ENCODE data around the gene IAH1.

The IAH1 gene

DNA sequence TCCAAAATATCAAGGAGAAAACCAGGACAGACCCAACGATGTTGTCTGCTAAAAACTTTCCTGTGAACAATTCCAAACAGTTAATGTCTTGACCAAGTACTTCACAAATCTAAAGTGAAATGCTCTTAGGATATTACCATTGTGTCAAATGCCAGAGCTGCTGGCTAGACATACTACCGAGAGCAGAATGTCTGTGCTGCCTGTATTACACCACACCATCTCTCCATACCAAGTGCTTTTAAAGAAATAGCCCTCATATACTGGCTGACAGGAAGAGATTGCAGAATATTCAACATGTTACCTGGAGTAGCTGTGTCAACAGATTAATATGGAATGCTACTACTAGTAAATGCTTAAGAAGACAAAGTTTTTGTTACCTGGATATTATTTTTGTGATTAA lies 18.6 kb downstream of the IAH1 start:
- H3K36me3 ChIP-seq (ENCODE audit: low read length): peaks cover 56% of the 10 kb centered on the region
- no peak for TF ChIP-seq CTCF (IDR thresholded peaks at IDR 0.05; ENCODE audit: insufficient read depth, low read length, poor library complexity, severe bottlenecking)
- TF ChIP-seq EZH2phosphoT487 (conservative IDR thresholded peaks at IDR 0.05; ENCODE audit: low read length): no peak
- no peaks in the 10 kb centered on the region for H4K20me1 ChIP-seq (ENCODE audit: low read depth, low read length)

DNA sequence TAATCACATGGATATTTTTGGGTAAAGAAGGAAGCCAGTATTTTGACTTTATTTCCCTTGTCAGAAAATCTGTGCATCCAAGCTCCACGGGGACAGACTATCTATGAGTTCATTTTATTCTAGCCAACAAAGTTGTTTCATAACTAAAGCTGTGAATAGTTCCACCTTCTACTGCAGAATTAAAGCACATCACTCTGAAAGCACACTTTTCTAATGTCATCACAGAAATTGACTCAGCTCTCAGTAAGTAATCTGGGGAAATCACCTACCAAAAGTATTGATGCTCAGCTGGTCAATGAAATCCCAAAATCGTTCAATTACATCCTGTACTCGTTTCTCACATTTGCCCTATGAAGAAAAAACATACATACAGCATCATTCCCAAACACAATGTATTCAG lies 19.1 kb downstream of the IAH1 start:
- Histone ChIP-seq H3K36me3 (ENCODE audit: low read length) (peaks cover 51% of the 10 kb centered on the region), H4K20me1 (ENCODE audit: low read depth, low read length) (no peaks in the 10 kb centered on the region), H3K27ac (ENCODE audit: low read depth, low read length) (no peak overlapping the region), H3F3A (ENCODE audit: insufficient read depth) (peaks cover 7% of the 10 kb centered on the region; the same call in 1 of the 2 replicates), H3K9me3 (ENCODE audit: insufficient read depth, low read length) (no peaks in the 10 kb centered on the region), H3K4me3 (ENCODE audit: insufficient read depth, low read length, poor library complexity, severe bottlenecking) (no peak overlapping the region), H3K9me2 (replicated peaks; ENCODE audit: insufficient read depth, low read length) (no peaks in the 10 kb centered on the region), H3K27me3 (ENCODE audit: low read length) (no peaks in the 10 kb centered on the region), H3K79me2 (ENCODE audit: insufficient read depth, low read length) (no peaks in the 10 kb centered on the region), H2AFZ (ENCODE audit: low read depth, low read length, severe bottlenecking) (no peak overlapping the region), H3K4me2 (ENCODE audit: low read depth, low read length, poor library complexity, severe bottlenecking) (no peak overlapping the region), H3K9ac (ENCODE audit: low read length) (no peak overlapping the region)
- TF ChIP-seq EZH2phosphoT487 (conservative IDR thresholded peaks at IDR 0.05; ENCODE audit: low read length) (no peak), CTCF (IDR thresholded peaks at IDR 0.05; ENCODE audit: insufficient read depth, low read length, poor library complexity, severe bottlenecking) (no peak)

More for the DNA sequence above, 18.6 kb downstream of the IAH1 start:
- no peak overlapping the region for H2AFZ ChIP-seq (ENCODE audit: low read depth, low read length, severe bottlenecking)
- H3K4me3 ChIP-seq (ENCODE audit: insufficient read depth, low read length, poor library complexity, severe bottlenecking): no peak overlapping the region
- H3K9me3 ChIP-seq (ENCODE audit: insufficient read depth, low read length): no peaks in the 10 kb centered on the region
- no peaks in the 10 kb centered on the region for H3K9me2 ChIP-seq (replicated peaks; ENCODE audit: insufficient read depth, low read length)
- H3K79me2 ChIP-seq (ENCODE audit: insufficient read depth, low read length): no peaks in the 10 kb centered on the region
- H3K9ac ChIP-seq (ENCODE audit: low read length): no peak overlapping the region
- H3K4me2 ChIP-seq (ENCODE audit: low read depth, low read length, poor library complexity, severe bottlenecking): no peak overlapping the region
- H3K27me3 ChIP-seq (ENCODE audit: low read length): no peaks in the 10 kb centered on the region
- H3F3A ChIP-seq (ENCODE audit: insufficient read depth): peaks cover 7% of the 10 kb centered on the region; the same call in 1 of the 2 replicates
- no peak overlapping the region for H3K27ac ChIP-seq (ENCODE audit: low read depth, low read length)

DNA sequence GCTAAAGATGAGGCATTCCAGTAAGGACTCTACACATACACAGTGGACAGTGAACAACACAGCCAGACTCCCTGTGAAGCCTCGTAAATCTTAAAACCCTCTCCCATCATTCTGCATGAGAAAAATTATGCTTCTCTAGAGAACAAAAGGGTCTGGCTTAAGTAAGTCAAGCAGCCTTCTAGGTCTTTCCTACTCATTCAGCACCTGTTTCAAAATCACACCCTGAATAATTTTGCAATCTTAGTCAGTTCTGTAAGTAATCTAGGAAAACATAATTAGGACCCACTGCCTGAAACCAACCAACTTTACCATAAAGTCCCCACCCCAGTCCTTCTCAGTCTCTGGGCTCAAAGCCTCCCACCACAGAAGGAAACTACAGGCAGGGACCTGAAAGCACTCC lies 19.7 kb downstream of the IAH1 start:
- TF ChIP-seq CTCF (IDR thresholded peaks at IDR 0.05; ENCODE audit: insufficient read depth, low read length, poor library complexity, severe bottlenecking): no peak
- TF ChIP-seq EZH2phosphoT487 (conservative IDR thresholded peaks at IDR 0.05; ENCODE audit: low read length): no peak
- no peak overlapping the region for H3K4me2 ChIP-seq (ENCODE audit: low read depth, low read length, poor library complexity, severe bottlenecking)
- H3K79me2 ChIP-seq (ENCODE audit: insufficient read depth, low read length): no peaks in the 10 kb centered on the region
- no peaks in the 10 kb centered on the region for H3K27me3 ChIP-seq (ENCODE audit: low read length)
- no peak overlapping the region for H3K27ac ChIP-seq (ENCODE audit: low read depth, low read length)
- peaks cover 3% of the 10 kb centered on the region; the same call in 1 of the 2 replicates for H3F3A ChIP-seq (ENCODE audit: insufficient read depth)
- H3K4me3 ChIP-seq (ENCODE audit: insufficient read depth, low read length, poor library complexity, severe bottlenecking): no peak overlapping the region
- no peak overlapping the region for H2AFZ ChIP-seq (ENCODE audit: low read depth, low read length, severe bottlenecking)
- peaks cover 50% of the 10 kb centered on the region for H3K36me3 ChIP-seq (ENCODE audit: low read length)
- H3K9me3 ChIP-seq (ENCODE audit: insufficient read depth, low read length): no peaks in the 10 kb centered on the region
- no peaks in the 10 kb centered on the region for H3K9me2 ChIP-seq (replicated peaks; ENCODE audit: insufficient read depth, low read length)
- no peaks in the 10 kb centered on the region for H4K20me1 ChIP-seq (ENCODE audit: low read depth, low read length)
- no peak overlapping the region for H3K9ac ChIP-seq (ENCODE audit: low read length)
